ENCODE measurements around the gene TRMU.

TRMU gene

GRCh38 chr22:46366801-46367706 lies 31.5 kb downstream of the TRMU start:
- DNase-seq (ENCODE audit: insufficient read length, low spot score) (no peak), FAIRE-seq (no peak)

DNA sequence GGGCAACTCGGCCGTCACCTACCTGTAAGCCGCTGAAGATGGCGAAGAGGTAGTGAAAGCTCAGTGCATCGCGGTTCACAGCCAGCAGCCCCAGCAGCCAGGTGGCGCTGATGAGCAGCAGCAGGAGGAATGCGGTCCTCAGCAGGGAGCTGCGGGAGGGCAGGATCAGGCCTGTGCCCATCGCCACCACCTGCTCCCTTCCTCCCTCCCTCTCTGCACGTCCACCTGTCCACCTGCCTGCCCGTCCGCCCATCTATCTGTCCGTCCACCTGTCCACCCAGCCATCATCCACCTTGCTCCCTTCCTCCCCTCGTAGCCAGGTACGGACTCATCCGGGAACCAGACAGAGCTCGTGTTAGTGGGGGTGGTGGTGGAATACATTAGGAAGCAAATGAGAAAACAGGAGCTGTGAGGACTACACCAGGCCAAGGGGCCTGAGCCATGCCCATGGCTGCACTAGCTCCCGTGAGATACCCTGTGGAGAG lies 32.2 kb downstream of the TRMU start:
- no peak for FAIRE-seq
- peak; percentile 93 for DNase-seq (ENCODE audit: insufficient read length, low spot score)

DNA sequence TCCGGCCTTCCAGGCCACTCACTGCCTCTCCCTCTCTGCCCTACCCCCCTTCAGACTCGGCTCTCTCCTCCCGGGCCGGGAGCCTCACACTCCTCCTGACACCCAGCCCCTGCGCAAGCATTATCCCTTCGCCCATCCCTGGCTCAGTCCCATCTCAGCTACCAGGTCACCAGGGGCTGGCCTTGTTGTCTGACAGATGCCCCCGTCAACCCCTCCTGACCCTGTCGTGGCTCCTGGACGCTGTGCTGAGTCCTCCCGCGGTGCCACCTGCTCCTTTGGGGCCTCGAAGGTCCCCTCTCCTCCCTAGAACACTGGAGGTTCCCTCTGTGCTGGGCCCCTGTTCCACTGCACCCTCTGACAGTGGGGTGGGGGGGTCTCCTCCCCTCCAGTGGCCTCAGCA lies 32.9 kb downstream of the TRMU start:
- FAIRE-seq = no peak
- DNase-seq (ENCODE audit: insufficient read length, low spot score) = no peak

- DNase-seq (ENCODE audit: insufficient read length, low spot score) (no peak), FAIRE-seq (no peak)
Observed at GRCh38 chr22:46368871-46369715, 33.6 kb downstream of the TRMU start.

DNA sequence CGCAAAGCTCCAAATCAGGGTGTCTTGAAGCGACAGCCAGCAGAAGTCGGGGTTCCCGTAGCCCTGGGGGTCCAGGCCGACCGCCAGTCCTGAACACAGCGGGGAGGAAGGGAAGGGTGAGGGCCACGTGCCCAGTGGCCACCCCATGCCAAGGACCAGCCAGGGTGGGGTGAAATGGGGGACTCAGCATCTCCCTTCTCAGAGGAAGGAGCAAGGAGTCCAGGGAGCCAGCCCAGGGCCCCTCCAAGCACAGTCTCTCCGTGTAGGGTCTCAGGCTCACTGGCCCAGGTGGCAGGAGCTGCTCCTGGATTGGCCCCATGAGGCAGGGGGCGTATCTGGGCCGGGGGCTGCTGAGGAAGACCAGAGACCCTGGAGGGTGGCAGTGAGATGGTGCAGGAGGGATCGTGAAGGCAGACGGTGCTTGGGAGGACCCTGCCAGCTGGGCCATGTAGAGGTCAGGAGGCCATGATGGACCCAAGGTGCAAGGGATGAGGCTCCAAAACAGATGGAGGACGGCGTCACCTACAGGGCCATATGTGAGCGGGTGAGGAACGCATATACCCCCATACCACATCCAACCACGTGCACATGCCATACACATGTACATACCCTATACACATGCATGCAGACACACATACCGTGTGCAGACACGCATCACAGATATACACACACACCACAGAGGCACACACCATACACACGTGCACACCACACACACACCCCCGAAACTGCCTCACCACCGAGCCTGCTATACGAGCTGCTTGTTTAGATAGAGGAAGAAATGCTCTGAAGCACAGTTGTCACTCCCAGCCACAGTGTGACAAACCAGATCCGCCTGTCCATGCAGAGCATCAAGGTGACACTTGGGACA lies 34.4 kb downstream of the TRMU start:
- DNase-seq (ENCODE audit: insufficient read length, low spot score) (no peak), FAIRE-seq (no peak)

DNA sequence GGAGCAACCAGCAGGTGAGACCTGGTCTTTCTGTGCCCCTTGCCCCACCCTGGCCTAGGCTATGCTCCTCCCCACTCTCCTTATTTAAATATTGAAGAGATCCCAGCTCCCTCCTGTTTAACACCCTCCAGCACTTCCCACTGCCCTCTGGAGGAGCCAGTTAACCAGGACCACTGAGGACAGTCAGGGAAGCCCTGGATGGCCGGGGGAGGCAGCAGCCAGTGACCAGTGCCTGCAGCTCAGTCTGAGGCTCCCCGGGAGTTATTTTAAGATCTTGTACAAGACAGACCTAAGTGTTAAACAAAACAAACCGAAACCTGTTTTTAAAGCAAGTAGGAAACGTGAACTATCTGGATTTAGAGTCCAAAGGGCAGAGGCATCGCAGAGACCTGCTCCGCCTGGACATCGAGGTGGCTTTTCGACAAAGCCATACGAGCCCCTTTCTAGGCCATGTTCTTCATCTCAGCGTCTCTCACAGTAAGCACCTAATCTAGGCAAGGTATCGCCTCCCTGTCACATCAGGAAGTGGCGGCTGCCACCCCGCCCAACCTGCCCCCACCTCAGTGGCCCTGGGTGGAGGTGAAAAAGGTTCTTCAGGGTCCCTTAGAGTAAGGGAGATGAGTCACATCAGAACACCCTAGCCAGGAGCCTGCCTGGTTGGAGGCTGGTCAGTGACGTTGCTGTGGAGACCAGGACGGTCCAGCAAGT lies 35.2 kb downstream of the TRMU start:
- FAIRE-seq (no peak), DNase-seq (ENCODE audit: insufficient read length, low spot score) (no peak)

- FAIRE-seq (no peak), DNase-seq (ENCODE audit: insufficient read length, low spot score) (no peak)
Observed at GRCh38 chr22:46371623-46372226, 36.2 kb downstream of the TRMU start.

- DNase-seq (ENCODE audit: insufficient read length, low spot score) = no peak
- no peak for FAIRE-seq
Observed at GRCh38 chr22:46372686-46373085, 37.2 kb downstream of the TRMU start.

DNA sequence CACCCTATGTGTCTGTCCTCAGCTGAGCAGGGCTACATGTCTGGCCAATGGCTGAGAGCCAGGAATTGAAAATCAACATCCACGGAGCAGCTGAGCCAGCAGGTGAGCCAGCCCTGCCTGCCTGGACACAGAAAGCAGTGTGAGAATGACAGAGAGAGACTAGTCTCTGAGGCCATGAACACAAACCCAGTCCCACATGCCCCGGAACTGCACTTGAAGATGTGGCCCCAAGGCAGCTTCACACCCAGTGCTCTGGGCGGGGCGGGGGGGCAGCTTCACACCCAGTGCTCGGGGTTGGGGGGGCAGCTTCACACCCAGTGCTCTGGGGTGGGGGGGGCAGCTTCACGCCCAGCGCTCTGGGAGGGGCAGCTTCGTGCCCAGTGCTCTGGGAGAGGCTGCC lies 37.6 kb downstream of the TRMU start:
- FAIRE-seq = no peak
- DNase-seq (ENCODE audit: insufficient read length, low spot score) = no peak

- FAIRE-seq (no peak), DNase-seq (ENCODE audit: insufficient read length, low spot score) (no peak)
Observed at GRCh38 chr22:46373921-46374662, 38.6 kb downstream of the TRMU start.

GRCh38 chr22:46374663-46375474 lies 39.4 kb downstream of the TRMU start:
- DNase-seq (ENCODE audit: insufficient read length, low spot score) = no peak
- FAIRE-seq = no peak

DNA sequence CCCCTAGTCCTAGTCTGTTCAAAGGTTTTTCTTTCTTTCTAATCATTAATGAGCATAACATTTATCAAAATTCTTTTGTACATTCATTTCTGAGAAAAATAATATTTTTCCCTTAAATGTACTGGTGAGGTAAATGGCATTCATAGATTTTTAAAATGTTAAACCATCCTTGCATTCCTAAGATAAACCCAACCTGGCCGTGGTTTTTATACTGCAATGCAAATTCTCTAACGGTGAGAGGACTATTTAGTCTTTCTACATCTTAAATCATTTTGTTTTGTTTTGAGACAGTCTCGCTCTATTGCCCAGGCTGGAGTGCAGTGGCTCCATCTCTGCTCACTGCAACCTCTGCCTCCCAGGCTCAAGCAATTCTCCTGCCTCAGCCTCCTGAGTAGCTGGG lies 40.6 kb downstream of the TRMU start:
- DNase-seq (ENCODE audit: insufficient read length, low spot score) (no peak), FAIRE-seq (no peak)

- DNase-seq (ENCODE audit: insufficient read length, low spot score) = no peak
- no peak for FAIRE-seq
Observed at GRCh38 chr22:46376908-46377524, 41.5 kb downstream of the TRMU start.

DNA sequence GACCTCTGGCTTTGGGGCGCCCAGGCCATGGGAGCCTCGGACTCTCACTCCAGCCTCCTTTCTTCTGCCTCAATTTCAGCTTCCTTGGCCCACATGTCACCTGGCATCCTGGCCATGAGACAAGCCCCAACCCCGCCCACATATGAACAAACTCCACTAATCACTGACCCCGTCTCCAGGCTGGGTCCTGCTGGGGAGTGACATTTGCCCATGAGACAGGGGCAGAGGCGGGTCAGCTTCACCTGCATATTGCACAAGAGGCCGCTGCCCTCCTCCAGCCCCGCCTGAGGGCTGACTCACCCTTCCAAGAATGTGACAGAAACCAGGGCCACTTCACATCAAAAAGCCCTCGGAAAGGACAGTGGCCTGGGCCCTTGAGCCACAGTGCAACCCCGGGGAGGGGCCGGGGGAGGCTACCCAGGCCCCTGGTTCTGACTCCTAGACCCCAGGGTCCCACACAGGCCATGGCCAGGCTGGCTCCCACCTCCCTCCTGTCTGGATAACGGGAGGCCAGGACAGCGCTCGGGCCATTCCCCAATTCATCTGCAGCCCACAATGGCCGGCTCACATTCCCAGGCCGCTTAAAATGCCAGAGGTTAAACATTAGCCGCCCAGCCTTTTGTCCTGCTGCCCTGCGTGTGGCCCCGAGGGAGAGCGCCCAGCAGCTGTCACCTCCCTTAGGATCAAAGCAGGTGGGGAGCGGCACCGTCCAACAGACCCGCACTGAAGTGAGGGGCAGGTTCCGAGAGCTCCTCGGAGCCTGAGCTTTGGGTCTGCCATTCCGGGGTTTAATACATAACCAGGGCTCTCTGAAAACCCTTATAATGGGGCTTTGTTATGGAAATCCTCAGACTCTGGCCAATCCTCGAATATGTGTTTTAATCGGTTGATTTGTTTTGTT lies 42.3 kb downstream of the TRMU start:
- DNase-seq (ENCODE audit: insufficient read length, low spot score) (no peak), FAIRE-seq (no peak)

DNA sequence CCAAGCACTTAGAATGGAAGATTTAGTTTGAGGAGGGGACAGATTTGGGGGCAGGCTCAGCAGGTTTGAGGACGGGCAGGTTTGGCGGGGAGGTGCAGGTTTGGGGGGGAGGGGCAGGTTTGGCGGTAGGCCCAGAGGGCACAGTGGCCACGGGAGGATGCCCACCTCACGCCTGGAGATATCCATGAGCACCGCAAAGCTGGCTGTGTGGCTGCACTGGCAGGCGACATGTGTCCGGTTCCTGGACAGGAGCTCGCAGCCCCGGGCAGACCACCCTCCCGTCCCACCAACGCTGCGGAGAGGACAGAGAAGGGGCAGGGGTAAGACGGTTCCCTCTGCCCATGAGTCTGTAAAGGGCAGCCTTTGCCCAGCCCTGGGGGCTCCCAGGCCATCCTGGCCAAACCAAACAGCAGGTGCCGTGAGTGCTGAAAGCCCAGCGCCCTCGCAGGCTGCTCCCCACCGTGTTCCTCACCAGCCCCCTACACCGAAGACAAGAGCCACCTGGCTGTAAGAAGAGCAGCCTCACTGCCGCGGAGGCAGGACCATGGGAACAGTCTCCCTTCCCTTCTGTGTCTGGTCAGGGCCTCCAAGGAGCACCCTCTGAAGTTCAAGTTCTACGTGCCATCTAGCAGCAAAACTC lies 43.0 kb downstream of the TRMU start:
- DNase-seq (ENCODE audit: insufficient read length, low spot score) (no peak), FAIRE-seq (no peak)
